ENCODE data around the gene GFRA1. TPM values are rescaled to one million over a fixed set of nuclear protein-coding genes. Genes with fewer than 3 reads are reported as not detected.

The GFRA1 gene
- polyA plus RNA-seq, 3 donors = not detected

GRCh38 chr10:116186273-116186672 is 86.7 kb downstream of the GFRA1 start:
- peaks cover 0 to 8% (median 0%) of the 10 kb centered on the region in 3 donors for H3K27me3 Mint-ChIP-seq (ENCODE audit: low read depth in 3 of 3)

GRCh38 chr10:116185199-116185867 is 87.7 kb downstream of the GFRA1 start:
- H3K36me3 Mint-ChIP-seq = no peaks in the 10 kb centered on the region
- no peak for TF ChIP-seq CTCF (IDR thresholded peaks at IDR 0.05)
- H3K4me3 Mint-ChIP-seq = no peak overlapping the region
- Histone ChIP-seq H3K9me3 (replicated peaks in 1 of 2; ENCODE audit: control insufficient read depth in 1 of 2, insufficient read depth in 1 of 2, low read length in 2 of 2) (no peaks in the 10 kb centered on the region), H3K27ac (ENCODE audit: low read depth in 1 of 2, low read length in 2 of 2) (no peak overlapping the region), H3K79me2 (ENCODE audit: insufficient read depth, low read length) (no peaks in the 10 kb centered on the region), H3K4me3 (replicated peaks in 1 of 3; ENCODE audit: low read depth in 2 of 3, low read length in 3 of 3) (no peak overlapping the region), H2AFZ (ENCODE audit: insufficient read depth, low read depth, low read length, poor library complexity, severe bottlenecking) (no peak overlapping the region), H4K20me1 (ENCODE audit: insufficient read depth, low read length) (no peaks in the 10 kb centered on the region), H3K27me3 (ENCODE audit: control insufficient read depth in 2 of 2, insufficient read depth in 2 of 2, low read length in 2 of 2) (no peaks in the 10 kb centered on the region), H3K4me1 (ENCODE audit: control insufficient read depth in 1 of 2, insufficient read depth in 2 of 2, low read length in 2 of 2) (no peaks in the 10 kb centered on the region), H3K9ac (ENCODE audit: insufficient read depth, low read length, poor library complexity, severe bottlenecking) (no peak overlapping the region), H3K4me2 (replicated peaks; ENCODE audit: extremely low read depth, low read length, poor library complexity, severe bottlenecking) (no peak overlapping the region), H3K36me3 (replicated peaks in 1 of 2; ENCODE audit: control insufficient read depth in 1 of 2, insufficient read depth in 2 of 2, low read length in 2 of 2) (no peaks in the 10 kb centered on the region)
- peaks cover 0 to 8% (median 2%) of the 10 kb centered on the region in 7 donors for H3K9me3 Mint-ChIP-seq
- 94% methylated on average over 3 of the region's 7 CpGs for WGBS (ENCODE audit: insufficient coverage)
- peaks cover 0 to 5% (median 0%) of the 10 kb centered on the region in 3 donors for H3K27me3 Mint-ChIP-seq (ENCODE audit: low read depth in 3 of 3)
- no peak overlapping the region for H3K27ac Mint-ChIP-seq
- peaks cover 2% of the 10 kb centered on the region for H3K4me1 Mint-ChIP-seq
- no peak for DNase-seq
- intact Hi-C loops (cut with micrococcal nuclease) = no loop called here

More at GRCh38 chr10:116186273-116186672, 86.7 kb downstream of the GFRA1 start:
- Histone ChIP-seq H3K4me1 (ENCODE audit: control insufficient read depth in 1 of 2, insufficient read depth in 2 of 2, low read length in 2 of 2) (no peaks in the 10 kb centered on the region), H3K9ac (ENCODE audit: insufficient read depth, low read length, poor library complexity, severe bottlenecking) (no peak overlapping the region), H2AFZ (ENCODE audit: insufficient read depth, low read depth, low read length, poor library complexity, severe bottlenecking) (no peak overlapping the region), H3K79me2 (ENCODE audit: insufficient read depth, low read length) (no peaks in the 10 kb centered on the region), H3K27me3 (ENCODE audit: control insufficient read depth in 2 of 2, insufficient read depth in 2 of 2, low read length in 2 of 2) (no peaks in the 10 kb centered on the region), H3K9me3 (replicated peaks in 1 of 2; ENCODE audit: control insufficient read depth in 1 of 2, insufficient read depth in 1 of 2, low read length in 2 of 2) (no peaks in the 10 kb centered on the region), H3K4me2 (replicated peaks; ENCODE audit: extremely low read depth, low read length, poor library complexity, severe bottlenecking) (no peak overlapping the region), H3K27ac (ENCODE audit: low read depth in 1 of 2, low read length in 2 of 2) (no peak overlapping the region), H4K20me1 (ENCODE audit: insufficient read depth, low read length) (no peaks in the 10 kb centered on the region), H3K36me3 (replicated peaks in 1 of 2; ENCODE audit: control insufficient read depth in 1 of 2, insufficient read depth in 2 of 2, low read length in 2 of 2) (no peaks in the 10 kb centered on the region), H3K4me3 (replicated peaks in 1 of 3; ENCODE audit: low read depth in 2 of 3, low read length in 3 of 3) (no peak overlapping the region)
- DNase-seq = no peak
- Mint-ChIP-seq H3K9me3 (peaks cover 0 to 8% (median 2%) of the 10 kb centered on the region in 7 donors), H3K36me3 (no peaks in the 10 kb centered on the region), H3K4me3 (no peak overlapping the region), H3K27ac (no peak overlapping the region), H3K4me1 (peaks cover 2% of the 10 kb centered on the region)
- intact Hi-C loops (cut with micrococcal nuclease) = no loop called here
- TF ChIP-seq CTCF (IDR thresholded peaks at IDR 0.05) = no peak
- WGBS (ENCODE audit: insufficient coverage) = 11% methylated on average over 3 of the region's 6 CpGs

Data from CD14-positive monocyte (primary cell).